Prostate gland (tissue), 2 donors: Measurements from ENCODE around the gene CLP1. TPM values are rescaled to one million over a fixed set of nuclear protein-coding genes. Genes with fewer than 3 reads are reported as not detected.
"Not testable (repeated sequence)": the region's sequence is repeated elsewhere in the genome, so short reads cannot be mapped to it uniquely, and the experiment has no call there.

ENCODE experiments used
- DNase-seq: peaks from one replicate; pipeline ENCODE4 v3.0.0-alpha.2; 2019; ENCODE audit warnings: low spot score
- H3K27ac ChIP-seq, 2 donors: fragments of 200-600 bp; sonication (generic); 2 replicates each; pipeline ENCODE4 v1.5.1; 2017 to 2019
- H3K27me3 ChIP-seq: fragments of 200-600 bp; sonication (generic); replicated peaks from 2 replicates; pipeline ENCODE4 v1.5.1; 2019; ENCODE audit not compliant: insufficient read depth
- H3K36me3 ChIP-seq, 2 donors: fragments of 200-600 bp; sonication (generic); 1 replicate in 1 of 2; 2 replicates in 1 of 2; pipeline versions ENCODE4 v1.5.1 to v1.8.1; 2017 to 2019
- H3K4me1 ChIP-seq: fragments of 200-600 bp; sonication (generic); replicated peaks from 2 replicates; pipeline ENCODE4 v1.5.1; 2019
- H3K4me3 ChIP-seq, 2 donors: fragments of 200-600 bp; sonication (generic); 2 replicates each; pipeline ENCODE4 v1.5.1; 2017 to 2019
- H3K9me3 ChIP-seq: fragments of 200-600 bp; sonication (generic); 2 replicates; pipeline ENCODE4 v1.5.1; 2017
- POLR2A ChIP-seq: fragments of 450-650 bp; IDR thresholded peaks from one replicate; pipeline ENCODE4 v1.6.1; 2016; ENCODE audit warnings: antibody characterized with exemption, mild to moderate bottlenecking
- POLR2AphosphoS5 ChIP-seq: sonication (generic); formaldehyde crosslinking; IDR thresholded peaks from one replicate; pipeline ENCODE4 v1.6.1; 2017; ENCODE audit warnings: antibody characterized with exemption
- whole genome bisulfite sequencing: methylation state at CpG from one replicate; pipeline ENCODE4 v1.1.5; 2018; 5-methylcytosine and 5-hydroxymethylcytosine counted together
- intact Hi-C: fragments of 100-400 bp; cut with DNase I; formaldehyde crosslinking; loops from one replicate; pipeline ENCODE4 v1.14.2; 2022
- total RNA-seq, 2 donors: library from RNA; depleted of rRNA; stranded (reverse); fragments of >200 nt; gene quantifications; one replicate each; pipeline ENCODE4 v1.1.0, GENCODE V29; 2016
- TF ChIP-seq, protein P1 (sequence below), 4 experiments: fragments of 200-600 bp in 2 of 4; fragments of 450-650 bp in 2 of 4; sonication (generic) in 2 of 4; IDR thresholded peaks; 1 replicate in 3 of 4; 2 replicates in 1 of 4; pipeline ENCODE4 v1.5.1; 2016 to 2019; ENCODE audit warnings: antibody characterized with exemption in 4 of 4, mild to moderate bottlenecking in 2 of 4, moderate library complexity in 2 of 4

Gene CLP1
- total RNA-seq, 2 donors from 2014 or later = 9.3 to 11.0 TPM

GRCh38 chr11:57698843-57699365 is 41.3 kb downstream of the CLP1 start:
- Histone ChIP-seq H3K36me3 (peaks cover 9 to 46% of the 10 kb centered on the region in 2 donors), H3K27ac (no peak overlapping the region), H3K27me3 (no peaks in the 10 kb centered on the region), H3K9me3 (no peaks in the 10 kb centered on the region), H3K4me3 (no peak overlapping the region), H3K4me1 (no peaks in the 10 kb centered on the region)
- WGBS = 81% methylated on average over 18 of the region's 18 CpGs
- no peak for DNase-seq
- TF ChIP-seq POLR2A (no peak), POLR2AphosphoS5 (no peak)
- TF ChIP-seq, protein P1, sequence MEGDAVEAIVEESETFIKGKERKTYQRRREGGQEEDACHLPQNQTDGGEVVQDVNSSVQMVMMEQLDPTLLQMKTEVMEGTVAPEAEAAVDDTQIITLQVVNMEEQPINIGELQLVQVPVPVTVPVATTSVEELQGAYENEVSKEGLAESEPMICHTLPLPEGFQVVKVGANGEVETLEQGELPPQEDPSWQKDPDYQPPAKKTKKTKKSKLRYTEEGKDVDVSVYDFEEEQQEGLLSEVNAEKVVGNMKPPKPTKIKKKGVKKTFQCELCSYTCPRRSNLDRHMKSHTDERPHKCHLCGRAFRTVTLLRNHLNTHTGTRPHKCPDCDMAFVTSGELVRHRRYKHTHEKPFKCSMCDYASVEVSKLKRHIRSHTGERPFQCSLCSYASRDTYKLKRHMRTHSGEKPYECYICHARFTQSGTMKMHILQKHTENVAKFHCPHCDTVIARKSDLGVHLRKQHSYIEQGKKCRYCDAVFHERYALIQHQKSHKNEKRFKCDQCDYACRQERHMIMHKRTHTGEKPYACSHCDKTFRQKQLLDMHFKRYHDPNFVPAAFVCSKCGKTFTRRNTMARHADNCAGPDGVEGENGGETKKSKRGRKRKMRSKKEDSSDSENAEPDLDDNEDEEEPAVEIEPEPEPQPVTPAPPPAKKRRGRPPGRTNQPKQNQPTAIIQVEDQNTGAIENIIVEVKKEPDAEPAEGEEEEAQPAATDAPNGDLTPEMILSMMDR (IDR thresholded peaks at IDR 0.05) = no peak
- intact Hi-C loops = no loop called here

GRCh38 chr11:57699813-57700212 is 42.3 kb downstream of the CLP1 start:
- DNase-seq = no peak
- Histone ChIP-seq H3K4me1 (no peaks in the 10 kb centered on the region), H3K36me3 (peaks cover 11 to 37% of the 10 kb centered on the region in 2 donors), H3K27ac (no peak overlapping the region), H3K27me3 (no peaks in the 10 kb centered on the region), H3K9me3 (no peaks in the 10 kb centered on the region), H3K4me3 (no peak overlapping the region)
- TF ChIP-seq, protein P1 (IDR thresholded peaks at IDR 0.05) = no peak
- TF ChIP-seq POLR2AphosphoS5 (no peak), POLR2A (no peak)
- WGBS = 83% methylated on average over 10 of the region's 10 CpGs
- intact Hi-C loops = no loop called here

- WGBS = 67% methylated on average over 3 of the region's 3 CpGs
- Histone ChIP-seq H3K4me1 (no peaks in the 10 kb centered on the region), H3K36me3 (peaks cover 12 to 35% of the 10 kb centered on the region in 2 donors), H3K4me3 (no peak overlapping the region), H3K27me3 (no peaks in the 10 kb centered on the region), H3K27ac (no peak overlapping the region), H3K9me3 (no peaks in the 10 kb centered on the region)
- intact Hi-C loops = no loop called here
- no peak for TF ChIP-seq POLR2A
- TF ChIP-seq, protein P1 (IDR thresholded peaks at IDR 0.05) = no peak
- no peak for TF ChIP-seq POLR2AphosphoS5
- no peak for DNase-seq
Measured at GRCh38 chr11:57700425-57700824, 42.9 kb downstream of the CLP1 start.

GRCh38 chr11:57703341-57703740 is 45.8 kb downstream of the CLP1 start:
- Histone ChIP-seq H3K4me3 (no peak overlapping the region), H3K27ac (no peak overlapping the region), H3K36me3 (peaks cover 5 to 18% of the 10 kb centered on the region in 2 donors), H3K9me3 (no peaks in the 10 kb centered on the region), H3K4me1 (no peaks in the 10 kb centered on the region), H3K27me3 (no peaks in the 10 kb centered on the region)
- 95% methylated on average over 4 of the region's 4 CpGs for WGBS
- DNase-seq = no peak
- TF ChIP-seq, protein P1 (IDR thresholded peaks at IDR 0.05) = no peak
- TF ChIP-seq POLR2AphosphoS5 = no peak
- TF ChIP-seq POLR2A = no peak
- intact Hi-C loops = no loop called here

- TF ChIP-seq, protein P1 (IDR thresholded peaks at IDR 0.05) = no peak
- TF ChIP-seq POLR2AphosphoS5 = no peak
- TF ChIP-seq POLR2A = no peak
- Histone ChIP-seq H3K4me1 (no peaks in the 10 kb centered on the region), H3K9me3 (no peaks in the 10 kb centered on the region), H3K27me3 (no peaks in the 10 kb centered on the region), H3K4me3 (no peak overlapping the region), H3K27ac (no peak overlapping the region), H3K36me3 (peaks cover 2% of the 10 kb centered on the region in 2 donors)
- DNase-seq = no peak
- intact Hi-C loops = no loop called here
- 90% methylated on average over 6 of the region's 6 CpGs for WGBS
Measured at GRCh38 chr11:57704932-57705331, 47.4 kb downstream of the CLP1 start.

GRCh38 chr11:57705432-57705831 is 47.9 kb downstream of the CLP1 start:
- H3K27me3 ChIP-seq, H3K4me1 ChIP-seq, DNase-seq, intact Hi-C loops, H3K9me3 ChIP-seq, H3K4me3 ChIP-seq, H3K27ac ChIP-seq, H3K36me3 ChIP-seq: not testable (repeated sequence)
- WGBS = 91% methylated on average over 8 of the region's 8 CpGs
